ENCODE measurements around the gene SLC2A13. TPM values are rescaled to one million over a fixed set of nuclear protein-coding genes. Genes with fewer than 3 reads are reported as not detected.

Gene SLC2A13
- total and polyA plus RNA-seq, 2 donors (not counting 3 experiments of a cell fraction or from before 2014, with no cell fraction given), result 1.2 to 4.9 TPM

DNA sequence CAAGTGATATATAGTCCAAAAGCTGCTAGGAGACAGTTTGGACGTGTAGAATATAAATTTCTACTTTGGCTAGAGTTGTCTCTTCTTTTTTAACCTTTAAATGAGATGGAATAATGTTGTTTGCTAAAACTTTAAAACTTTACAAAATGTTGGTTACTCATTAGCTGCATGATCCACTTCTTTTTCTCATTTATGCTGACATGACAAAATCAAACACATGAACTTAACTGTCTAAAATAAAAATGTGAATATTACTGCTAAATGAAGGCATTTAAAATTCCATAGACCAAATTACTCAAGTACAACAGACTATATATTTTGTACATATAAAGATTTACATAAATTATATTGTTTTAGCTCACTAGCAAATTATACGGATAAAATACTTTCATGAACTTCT, 350.4 kb downstream of the SLC2A13 start:
- TF ChIP-seq, protein P1, sequence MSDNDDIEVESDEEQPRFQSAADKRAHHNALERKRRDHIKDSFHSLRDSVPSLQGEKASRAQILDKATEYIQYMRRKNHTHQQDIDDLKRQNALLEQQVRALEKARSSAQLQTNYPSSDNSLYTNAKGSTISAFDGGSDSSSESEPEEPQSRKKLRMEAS (IDR thresholded peaks at IDR 0.05; ENCODE audit: insufficient read depth, insufficient read length), result no peak
- TF ChIP-seq GATA2 (IDR thresholded peaks at IDR 0.05; ENCODE audit: insufficient read depth, insufficient read length, low read depth, low read length), result no peak
- TF ChIP-seq POLR2A (IDR thresholded peaks at IDR 0.05; ENCODE audit: low read depth, low read length), result no peak
- TF ChIP-seq EZH2 (IDR thresholded peaks at IDR 0.05; ENCODE audit: borderline replicate concordance, low read depth, low read length, severe bottlenecking), result no peak
- no peak for TF ChIP-seq FOS (IDR thresholded peaks at IDR 0.05; ENCODE audit: borderline replicate concordance, insufficient read depth, low read length)
- TF ChIP-seq, protein P2, sequence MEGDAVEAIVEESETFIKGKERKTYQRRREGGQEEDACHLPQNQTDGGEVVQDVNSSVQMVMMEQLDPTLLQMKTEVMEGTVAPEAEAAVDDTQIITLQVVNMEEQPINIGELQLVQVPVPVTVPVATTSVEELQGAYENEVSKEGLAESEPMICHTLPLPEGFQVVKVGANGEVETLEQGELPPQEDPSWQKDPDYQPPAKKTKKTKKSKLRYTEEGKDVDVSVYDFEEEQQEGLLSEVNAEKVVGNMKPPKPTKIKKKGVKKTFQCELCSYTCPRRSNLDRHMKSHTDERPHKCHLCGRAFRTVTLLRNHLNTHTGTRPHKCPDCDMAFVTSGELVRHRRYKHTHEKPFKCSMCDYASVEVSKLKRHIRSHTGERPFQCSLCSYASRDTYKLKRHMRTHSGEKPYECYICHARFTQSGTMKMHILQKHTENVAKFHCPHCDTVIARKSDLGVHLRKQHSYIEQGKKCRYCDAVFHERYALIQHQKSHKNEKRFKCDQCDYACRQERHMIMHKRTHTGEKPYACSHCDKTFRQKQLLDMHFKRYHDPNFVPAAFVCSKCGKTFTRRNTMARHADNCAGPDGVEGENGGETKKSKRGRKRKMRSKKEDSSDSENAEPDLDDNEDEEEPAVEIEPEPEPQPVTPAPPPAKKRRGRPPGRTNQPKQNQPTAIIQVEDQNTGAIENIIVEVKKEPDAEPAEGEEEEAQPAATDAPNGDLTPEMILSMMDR (IDR thresholded peaks at IDR 0.05; ENCODE audit: extremely low read depth in 1 of 2, insufficient read depth in 1 of 2, low read depth in 1 of 2, low read length in 2 of 2), result no peak
- no peak for TF ChIP-seq MYC (IDR thresholded peaks at IDR 0.05; ENCODE audit: low read depth, low read length)
- no peak for TF ChIP-seq JUN (IDR thresholded peaks at IDR 0.05; ENCODE audit: borderline replicate concordance, insufficient read depth, insufficient read length, low read depth)
- TF ChIP-seq POLR2AphosphoS5 (IDR thresholded peaks at IDR 0.05; ENCODE audit: insufficient read depth, low read depth, low read length), result no peak
- no TSS peak for BruUV-seq (replicated peaks)
- no peaks in the 10 kb centered on the region for H3K9me1 ChIP-seq (replicated peaks; ENCODE audit: control insufficient read depth, extremely low read depth, insufficient read depth, low read length)
- no peaks in the 10 kb centered on the region for H4K20me1 ChIP-seq (replicated peaks; ENCODE audit: control insufficient read depth, extremely low read depth, insufficient read depth, low read length)
- no peaks in the 10 kb centered on the region for H3K9me3 ChIP-seq (replicated peaks; ENCODE audit: control insufficient read depth, insufficient read depth, low read length)
- no peak overlapping the region for H3K27ac ChIP-seq (ENCODE audit: insufficient read depth, low read depth, low read length)
- no peaks in the 10 kb centered on the region for H3K36me3 ChIP-seq (ENCODE audit: control insufficient read depth in 2 of 2, extremely low read depth in 1 of 2, insufficient read depth in 2 of 2, low read length in 2 of 2)
- H3K4me1 ChIP-seq (ENCODE audit: control insufficient read depth, extremely low read depth, insufficient read depth, low read length), result no peaks in the 10 kb centered on the region
- no peaks in the 10 kb centered on the region for H3K27me3 ChIP-seq (ENCODE audit: control insufficient read depth in 2 of 2, insufficient read depth in 2 of 2, low read length in 2 of 2)
- no peaks in the 10 kb centered on the region for H3K79me2 ChIP-seq (ENCODE audit: control insufficient read depth, insufficient read depth, low read length)
- H3K4me3 ChIP-seq (replicated peaks in 1 of 3; ENCODE audit: insufficient read depth in 1 of 3, low read depth in 1 of 3, low read length in 3 of 3), result no peak overlapping the region
- POLR2A ChIA-PET, result no interaction called here
- no peak overlapping the region for H3K4me2 ChIP-seq (ENCODE audit: insufficient read depth, low read length)
- H3K9ac ChIP-seq (replicated peaks; ENCODE audit: extremely low read depth, insufficient read depth, low read length), result no peak overlapping the region
- CTCF ChIA-PET, result interaction anchor here (1.0 to 1.1 kb wide), 2 partner anchors 235 to 392 kb away, joined by 3 to 8 read pairs; no protein-coding TSS in a partner anchor
- DNase-seq (ENCODE audit: low read depth, low spot score) (no peak), FAIRE-seq (no peak)
- dilution Hi-C loops (cut with MboI; ENCODE audit: extremely low pct_ligation_motif_present, low sequenced_read_pairs) (no loop called here), intact Hi-C loops (cut with micrococcal nuclease) (no loop called here)
- no peak overlapping the region for H2AFZ ChIP-seq (ENCODE audit: low read depth, low read length)
